ENCODE data around the gene LIPI. TPM values are rescaled to one million over a fixed set of nuclear protein-coding genes. Genes with fewer than 3 reads are reported as not detected.
"Not testable (repeated sequence)": the region's sequence is repeated elsewhere in the genome, so short reads cannot be mapped to it uniquely, and the experiment has no call there.

LIPI gene
- total and polyA plus RNA-seq, 2 donors (not counting 1 experiment from before 2014, with no cell fraction given) = not detected

DNA sequence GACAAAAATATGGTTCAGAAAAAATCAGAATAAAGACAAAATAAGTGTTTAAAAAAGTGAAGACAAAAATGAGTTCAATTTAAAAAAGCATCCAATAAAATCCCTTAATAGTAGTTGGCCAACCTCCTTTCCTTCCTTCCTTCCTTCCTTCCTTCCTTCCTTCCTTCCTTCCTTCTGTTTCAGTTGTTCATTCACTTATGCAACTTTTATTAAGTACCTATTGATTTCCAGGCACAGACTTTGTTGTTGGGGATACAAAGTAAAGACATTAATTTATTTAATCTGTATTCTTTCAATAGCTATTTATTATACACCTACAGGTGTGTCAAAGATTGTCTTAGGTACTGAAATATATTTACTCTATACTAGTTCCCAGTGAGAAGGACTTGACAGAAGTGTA, 2.4 kb upstream of the LIPI start:
- Histone ChIP-seq H3K9ac (ENCODE audit: insufficient read depth, low read length) (no peak overlapping the region), H3K4me1 (ENCODE audit: control insufficient read depth, extremely low read depth, insufficient read depth, low read length) (no peaks in the 10 kb centered on the region), H3K36me3 (ENCODE audit: control insufficient read depth, insufficient read depth, low read length) (no peaks in the 10 kb centered on the region), H3K4me2 (ENCODE audit: extremely low read depth, insufficient read depth, low read length) (no peak overlapping the region), H3K4me3 (replicated peaks in 1 of 4; ENCODE audit: control extremely low read depth in 1 of 4, insufficient read depth in 1 of 4, low read depth in 3 of 4, low read length in 4 of 4) (no peak overlapping the region), H3K27ac (ENCODE audit: insufficient read depth, low read length) (no peak overlapping the region), H3K79me2 (ENCODE audit: control insufficient read depth, insufficient read depth, low read length) (no peaks in the 10 kb centered on the region), H3K9me3 (ENCODE audit: control insufficient read depth, insufficient read depth, low read depth, low read length) (no peaks in the 10 kb centered on the region), H4K20me1 (ENCODE audit: control insufficient read depth, extremely low read depth, insufficient read depth, low read length) (no peaks in the 10 kb centered on the region), H2AFZ (ENCODE audit: low read length) (no peak overlapping the region), H3K27me3 (ENCODE audit: control insufficient read depth, insufficient read depth, low read length) (no peaks in the 10 kb centered on the region)
- DNase-seq (ENCODE audit: low read depth in 2 of 2) = no peak
- TF ChIP-seq EZH2 (IDR thresholded peaks at IDR 0.05; ENCODE audit: low read length, missing control alignments) = no peak
- TF ChIP-seq, protein P1, sequence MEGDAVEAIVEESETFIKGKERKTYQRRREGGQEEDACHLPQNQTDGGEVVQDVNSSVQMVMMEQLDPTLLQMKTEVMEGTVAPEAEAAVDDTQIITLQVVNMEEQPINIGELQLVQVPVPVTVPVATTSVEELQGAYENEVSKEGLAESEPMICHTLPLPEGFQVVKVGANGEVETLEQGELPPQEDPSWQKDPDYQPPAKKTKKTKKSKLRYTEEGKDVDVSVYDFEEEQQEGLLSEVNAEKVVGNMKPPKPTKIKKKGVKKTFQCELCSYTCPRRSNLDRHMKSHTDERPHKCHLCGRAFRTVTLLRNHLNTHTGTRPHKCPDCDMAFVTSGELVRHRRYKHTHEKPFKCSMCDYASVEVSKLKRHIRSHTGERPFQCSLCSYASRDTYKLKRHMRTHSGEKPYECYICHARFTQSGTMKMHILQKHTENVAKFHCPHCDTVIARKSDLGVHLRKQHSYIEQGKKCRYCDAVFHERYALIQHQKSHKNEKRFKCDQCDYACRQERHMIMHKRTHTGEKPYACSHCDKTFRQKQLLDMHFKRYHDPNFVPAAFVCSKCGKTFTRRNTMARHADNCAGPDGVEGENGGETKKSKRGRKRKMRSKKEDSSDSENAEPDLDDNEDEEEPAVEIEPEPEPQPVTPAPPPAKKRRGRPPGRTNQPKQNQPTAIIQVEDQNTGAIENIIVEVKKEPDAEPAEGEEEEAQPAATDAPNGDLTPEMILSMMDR (conservative IDR thresholded peaks at IDR 0.05 in 1 of 2, IDR thresholded peaks at IDR 0.05 in 1 of 2; ENCODE audit: low read depth in 1 of 2, low read length in 2 of 2) = no peak

DNA sequence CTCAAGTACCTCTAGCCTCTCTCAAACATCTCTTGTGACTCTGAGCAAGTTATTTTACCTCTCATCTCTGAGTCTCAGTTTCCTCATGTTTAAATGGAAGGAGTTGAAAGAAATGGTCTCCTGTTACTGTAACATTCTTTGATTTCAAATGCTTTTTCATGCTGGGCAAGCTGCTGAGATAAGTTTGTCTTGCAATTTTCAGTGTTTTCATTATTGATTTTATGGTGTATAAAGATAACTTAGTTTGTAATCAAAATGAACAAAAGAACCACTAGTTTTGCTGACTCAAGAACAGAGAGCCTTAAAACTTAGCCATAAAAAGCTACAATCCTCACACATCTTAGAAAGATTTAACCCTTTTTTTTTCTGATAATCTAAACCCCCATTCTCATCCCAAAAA, 4.5 kb downstream of the LIPI start:
- H3K9ac ChIP-seq (ENCODE audit: insufficient read depth, low read length) = no peak overlapping the region
- no peak overlapping the region for H3K4me3 ChIP-seq (replicated peaks in 1 of 4; ENCODE audit: control extremely low read depth in 1 of 4, insufficient read depth in 1 of 4, low read depth in 3 of 4, low read length in 4 of 4)
- no peak overlapping the region for H2AFZ ChIP-seq (ENCODE audit: low read length)
- no peaks in the 10 kb centered on the region for H3K79me2 ChIP-seq (ENCODE audit: control insufficient read depth, insufficient read depth, low read length)
- no peaks in the 10 kb centered on the region for H4K20me1 ChIP-seq (ENCODE audit: control insufficient read depth, extremely low read depth, insufficient read depth, low read length)
- H3K9me3 ChIP-seq (ENCODE audit: control insufficient read depth, insufficient read depth, low read depth, low read length) = no peaks in the 10 kb centered on the region
- no peak for DNase-seq (ENCODE audit: low read depth in 2 of 2)
- H3K36me3 ChIP-seq (ENCODE audit: control insufficient read depth, insufficient read depth, low read length) = no peaks in the 10 kb centered on the region
- no peak overlapping the region for H3K4me2 ChIP-seq (ENCODE audit: extremely low read depth, insufficient read depth, low read length)
- no peak overlapping the region for H3K27ac ChIP-seq (ENCODE audit: insufficient read depth, low read length)
- H3K4me1 ChIP-seq (ENCODE audit: control insufficient read depth, extremely low read depth, insufficient read depth, low read length) = no peaks in the 10 kb centered on the region
- no peaks in the 10 kb centered on the region for H3K27me3 ChIP-seq (ENCODE audit: control insufficient read depth, insufficient read depth, low read length)
- no peak for TF ChIP-seq EZH2 (IDR thresholded peaks at IDR 0.05; ENCODE audit: low read length, missing control alignments)
- TF ChIP-seq, protein P1 (conservative IDR thresholded peaks at IDR 0.05 in 1 of 2, IDR thresholded peaks at IDR 0.05 in 1 of 2; ENCODE audit: low read depth in 1 of 2, low read length in 2 of 2) = no peak

DNA sequence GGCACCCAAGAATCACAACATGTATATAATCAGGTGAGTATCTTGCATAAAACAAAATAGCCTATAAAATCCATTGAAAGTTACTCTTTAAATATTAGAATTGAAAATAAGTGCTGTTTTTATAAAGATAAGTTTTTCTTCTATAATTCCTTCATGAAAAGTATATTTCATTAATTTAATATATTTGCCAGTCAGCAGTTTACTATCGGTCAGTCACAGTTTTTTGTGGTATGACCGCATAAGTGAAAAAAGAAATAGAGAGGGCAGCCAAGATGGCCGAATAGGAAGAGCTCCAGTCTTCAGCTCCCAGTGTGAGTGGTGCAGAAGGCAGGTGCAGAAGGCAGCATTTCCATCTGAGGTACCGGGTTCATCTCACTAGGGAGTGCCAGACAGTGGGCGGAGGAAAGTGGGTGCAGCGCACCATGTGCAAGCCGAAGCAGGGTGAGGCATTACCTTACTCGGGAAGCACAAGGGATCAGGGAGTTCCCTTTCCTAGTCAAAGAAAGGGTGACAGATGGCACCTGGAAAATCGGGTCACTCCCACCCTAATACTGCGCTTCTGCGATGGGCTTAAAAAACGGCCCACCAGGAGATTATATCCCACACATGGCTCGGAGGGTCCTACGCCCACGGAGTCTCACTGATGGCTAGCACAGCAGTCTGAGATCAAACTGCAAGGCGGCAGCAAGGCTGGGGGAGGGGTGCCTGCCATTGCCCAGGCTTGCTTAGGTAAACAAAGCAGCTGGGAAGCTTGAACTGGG, 44.1 kb downstream of the LIPI start:
- not testable (repeated sequence) for H2AFZ ChIP-seq (ENCODE audit: low read length); DNase-seq (ENCODE audit: low read depth in 2 of 2); H3K9ac ChIP-seq (ENCODE audit: insufficient read depth, low read length); H3K36me3 ChIP-seq (ENCODE audit: control insufficient read depth, insufficient read depth, low read length); H3K4me3 ChIP-seq (replicated peaks in 1 of 4; ENCODE audit: control extremely low read depth in 1 of 4, insufficient read depth in 1 of 4, low read depth in 3 of 4, low read length in 4 of 4); H3K4me1 ChIP-seq (ENCODE audit: control insufficient read depth, extremely low read depth, insufficient read depth, low read length); H3K27me3 ChIP-seq (ENCODE audit: control insufficient read depth, insufficient read depth, low read length); H3K9me3 ChIP-seq (ENCODE audit: control insufficient read depth, insufficient read depth, low read depth, low read length); H3K27ac ChIP-seq (ENCODE audit: insufficient read depth, low read length); H3K4me2 ChIP-seq (ENCODE audit: extremely low read depth, insufficient read depth, low read length); H4K20me1 ChIP-seq (ENCODE audit: control insufficient read depth, extremely low read depth, insufficient read depth, low read length); H3K79me2 ChIP-seq (ENCODE audit: control insufficient read depth, insufficient read depth, low read length)

All from fibroblast of lung (primary cell).